B cell (primary cell): ENCODE data around the gene SRD5A3. TPM values are rescaled to one million over a fixed set of nuclear protein-coding genes. Genes with fewer than 3 reads are reported as not detected.

ENCODE experiments used
- ATAC-seq: fragments of 200-7000 bp; cut with Tn5 transposase; one replicate; pipeline ENCODE4 v1.10.0; 2021; ENCODE audit warnings: low read depth, mild to moderate bottlenecking, moderate number of reproducible peaks, moderate library complexity
- CTCF ChIA-PET: fragments of 350-600 bp; sonication (Branson Sonifier 250); formaldehyde crosslinking; loops from one replicate; lab custom pipeline; 2021; ENCODE audit warnings: antibody characterized with exemption, inconsistent platforms; lab: Charles Lee
- POLR2A ChIA-PET: fragments of 350-600 bp; sonication (Branson Sonifier 250); formaldehyde crosslinking; loops from one replicate; lab custom pipeline; 2021; ENCODE audit warnings: antibody characterized with exemption; lab: Charles Lee
- DNase-seq: peaks from one replicate; pipeline ENCODE4 v3.0.0; 2013
- H2AFZ ChIP-seq: 2 replicates; pipeline ENCODE4 v1.6.1; 2012; ENCODE audit warnings: mild to moderate bottlenecking, low read depth, low read length; ENCODE audit not compliant: insufficient read depth, poor library complexity, severe bottlenecking
- H3K27ac ChIP-seq, 2 donors: 1 replicate in 1 of 2; 2 replicates in 1 of 2; pipeline ENCODE4 v1.5.1; 2012 to 2013; ENCODE audit warnings: low read length in 2 of 2, mild to moderate bottlenecking in 2 of 2, moderate library complexity in 1 of 2
- H3K27me3 ChIP-seq, 4 experiments: fragments of 200-600 bp in 1 of 4; sonication (generic) in 1 of 4; replicated peaks in 1 of 4; 1 replicate in 2 of 4; 2 replicates in 2 of 4; pipeline versions ENCODE4 v1.6.1 to v1.7.0; 2013 to 2016; ENCODE audit warnings: low read length in 3 of 4, mild to moderate bottlenecking in 2 of 4, mixed read lengths in 1 of 4, moderate library complexity in 1 of 4; ENCODE audit not compliant: insufficient read depth in 4 of 4, control insufficient read depth in 3 of 4; ENCODE audit errors: control extremely low read depth in 1 of 4
- H3K36me3 ChIP-seq, 2 experiments: replicated peaks in 1 of 2; 1 replicate in 1 of 2; 2 replicates in 1 of 2; pipeline versions ENCODE4 v1.6.1 to v1.7.1; 2013; ENCODE audit warnings: low read length in 1 of 2; ENCODE audit not compliant: insufficient read depth in 2 of 2, control insufficient read depth in 1 of 2; ENCODE audit errors: control extremely low read depth in 1 of 2, extremely low read depth in 1 of 2
- H3K4me1 ChIP-seq, 2 donors: fragments of 200-600 bp in 1 of 2; sonication (generic) in 1 of 2; 1 replicate in 1 of 2; 2 replicates in 1 of 2; pipeline versions ENCODE4 v1.5.1 to v1.6.1; 2013 to 2017; ENCODE audit warnings: low read length in 2 of 2; ENCODE audit not compliant: control insufficient read depth in 2 of 2, insufficient read depth in 2 of 2
- H3K4me2 ChIP-seq: replicated peaks from 2 replicates; pipeline ENCODE3; 2012; ENCODE audit warnings: mild to moderate bottlenecking, low read depth, low read length; ENCODE audit not compliant: poor library complexity, severe bottlenecking
- H3K4me3 ChIP-seq, 5 experiments: fragments of 200-600 bp in 1 of 5; sonication (generic) in 1 of 5; 1 replicate in 3 of 5; 2 replicates in 2 of 5; pipeline versions ENCODE4 v1.5.1 to v1.7.0; 2011 to 2016; ENCODE audit warnings: low read length in 4 of 5, mild to moderate bottlenecking in 4 of 5, low read depth in 2 of 5, control low read depth in 1 of 5, moderate library complexity in 1 of 5; ENCODE audit not compliant: insufficient read depth in 1 of 5; ENCODE audit errors: control extremely low read depth in 1 of 5, extremely low read depth in 1 of 5
- H3K79me2 ChIP-seq: fragments of 200-600 bp; sonication (generic); one replicate; pipeline ENCODE4 v1.6.0; 2016; ENCODE audit warnings: low read length; ENCODE audit not compliant: control insufficient read depth, insufficient read depth
- H3K9ac ChIP-seq: fragments of 200-600 bp; sonication (generic); 2 replicates; pipeline ENCODE4 v1.6.1; 2017; ENCODE audit warnings: mild to moderate bottlenecking, low read length, moderate library complexity
- H3K9me3 ChIP-seq, 3 donors: one replicate each; pipeline versions ENCODE4 v1.6.1 to v1.7.1; 2013; ENCODE audit warnings: low read length in 2 of 3; ENCODE audit not compliant: control insufficient read depth in 2 of 3, insufficient read depth in 1 of 3; ENCODE audit errors: control extremely low read depth in 1 of 3
- H4K20me1 ChIP-seq: 2 replicates; pipeline ENCODE4 v1.6.0; 2012; ENCODE audit warnings: mild to moderate bottlenecking, low read length; ENCODE audit not compliant: insufficient read depth, control insufficient read depth, poor library complexity, severe bottlenecking
- H3K27ac Mint-ChIP-seq: one replicate; pipeline ENCODE4 v1.8.0; 2021; ENCODE audit warnings: mixed read lengths
- H3K27me3 Mint-ChIP-seq: one replicate; pipeline ENCODE4 v1.8.0; 2021; ENCODE audit warnings: mixed read lengths
- H3K4me1 Mint-ChIP-seq: one replicate; pipeline ENCODE4 v1.8.0; 2021; ENCODE audit warnings: mixed read lengths
- H3K4me3 Mint-ChIP-seq: one replicate; pipeline ENCODE4 v1.8.0; 2021; ENCODE audit warnings: mixed read lengths
- H3K9me3 Mint-ChIP-seq: one replicate; pipeline ENCODE4 v1.8.0; 2022; ENCODE audit warnings: mixed read lengths; ENCODE audit not compliant: insufficient read depth
- EZH2 ChIP-seq: IDR thresholded peaks from 2 replicates; pipeline ENCODE4 v1.6.1; 2012; ENCODE audit warnings: borderline replicate concordance, low read depth, mild to moderate bottlenecking, moderate library complexity, low read length; ENCODE audit not compliant: insufficient read depth, poor library complexity, severe bottlenecking
- WGBS: methylation state at CpG from one replicate; pipeline ENCODE4 v1.1.5; 2013; ENCODE audit warnings: missing lambda C conversion rate; ENCODE audit not compliant: insufficient coverage; 5-methylcytosine and 5-hydroxymethylcytosine counted together
- intact Hi-C: fragments of 100-400 bp; cut with micrococcal nuclease; formaldehyde crosslinking; loops from one replicate; pipeline ENCODE4 v1.10.0; 2022
- polyA plus RNA-seq: library from polyadenylated mRNA; depleted of rRNA; stranded (reverse); fragments of >200 nt; gene quantifications from 2 replicates; pipeline ENCODE4 v1.2.3, GENCODE V29; 2012
- total RNA-seq, 2 donors: library from RNA; stranded (reverse); fragments of 120-200 nt in 1 of 2; gene quantifications; 1 replicate in 1 of 2; 2 replicates in 1 of 2; pipeline versions ENCODE4 v1.2.3 to v1.2.4, GENCODE V29; 2013 to 2022
- TF ChIP-seq, protein P1 (sequence below): fragments of 200-600 bp; IDR thresholded peaks from one replicate; pipeline ENCODE4 v1.8.0; 2022; ENCODE audit warnings: antibody characterized with exemption, mild to moderate bottlenecking

Gene SRD5A3
- total and polyA plus RNA-seq, 2 donors (not counting 1 experiment from before 2014, with no cell fraction given), result 0.88 to 3.6 TPM

GRCh38 chr4:55398461-55398860, 52.4 kb downstream of the SRD5A3 start:
- peaks cover 48% of the 10 kb centered on the region for H4K20me1 ChIP-seq
- Mint-ChIP-seq H3K4me1 (peaks cover 48% of the 10 kb centered on the region), H3K9me3 (no peaks in the 10 kb centered on the region), H3K27me3 (no peaks in the 10 kb centered on the region), H3K4me3 (peak overlapping the region; percentile 86), H3K27ac (no peak overlapping the region)
- H3K27me3 ChIP-seq, result no peaks in the 10 kb centered on the region
- H2AFZ ChIP-seq, result no peak overlapping the region
- DNase-seq (no peak), ATAC-seq (no peak)
- H3K9me3 ChIP-seq, result no peaks in the 10 kb centered on the region
- peaks cover 28 to 33% of the 10 kb centered on the region in 2 donors for H3K4me1 ChIP-seq
- peaks cover 0 to 3% of the 10 kb centered on the region in 2 experiments for H3K36me3 ChIP-seq
- peak overlapping the region in 2 of 5 experiments; percentile 21 to 80 for H3K4me3 ChIP-seq
- TF ChIP-seq, protein P1, sequence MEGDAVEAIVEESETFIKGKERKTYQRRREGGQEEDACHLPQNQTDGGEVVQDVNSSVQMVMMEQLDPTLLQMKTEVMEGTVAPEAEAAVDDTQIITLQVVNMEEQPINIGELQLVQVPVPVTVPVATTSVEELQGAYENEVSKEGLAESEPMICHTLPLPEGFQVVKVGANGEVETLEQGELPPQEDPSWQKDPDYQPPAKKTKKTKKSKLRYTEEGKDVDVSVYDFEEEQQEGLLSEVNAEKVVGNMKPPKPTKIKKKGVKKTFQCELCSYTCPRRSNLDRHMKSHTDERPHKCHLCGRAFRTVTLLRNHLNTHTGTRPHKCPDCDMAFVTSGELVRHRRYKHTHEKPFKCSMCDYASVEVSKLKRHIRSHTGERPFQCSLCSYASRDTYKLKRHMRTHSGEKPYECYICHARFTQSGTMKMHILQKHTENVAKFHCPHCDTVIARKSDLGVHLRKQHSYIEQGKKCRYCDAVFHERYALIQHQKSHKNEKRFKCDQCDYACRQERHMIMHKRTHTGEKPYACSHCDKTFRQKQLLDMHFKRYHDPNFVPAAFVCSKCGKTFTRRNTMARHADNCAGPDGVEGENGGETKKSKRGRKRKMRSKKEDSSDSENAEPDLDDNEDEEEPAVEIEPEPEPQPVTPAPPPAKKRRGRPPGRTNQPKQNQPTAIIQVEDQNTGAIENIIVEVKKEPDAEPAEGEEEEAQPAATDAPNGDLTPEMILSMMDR, result no peak
- no peak for TF ChIP-seq EZH2
- WGBS, result 63% methylated on average over 1 of the region's 1 CpG
- H3K9ac ChIP-seq, result no peak overlapping the region
- H3K4me2 ChIP-seq, result peak overlapping the region; percentile 87
- CTCF ChIA-PET, result interaction anchor here (1.0 to 2.3 kb wide), 3 partner anchors 11 to 467 kb away, joined by 3 to 20 read pairs (median 7); partner anchors contain the start of gene SRD5A3
- peaks cover 63% of the 10 kb centered on the region for H3K79me2 ChIP-seq
- H3K27ac ChIP-seq, result peak overlapping the region in 1 of 2 donors; percentile 45
- intact Hi-C loops, result loop anchor here (5.0 to 10.0 kb wide), 4 partner anchors 1066 to 1579 kb away; partner anchors contain the start of genes CHIC2, NOA1, POLR2B and REST
- POLR2A ChIA-PET, result interaction anchor here (0.7 kb wide), 1 partner anchor 142 kb away, joined by 3 read pairs; no protein-coding TSS in a partner anchor

GRCh38 chr4:55398966-55399365, 52.9 kb downstream of the SRD5A3 start:
- WGBS, result no CpG with 5 or more reads among the region's 3 CpGs
- no peak for ATAC-seq
- no peak overlapping the region for H3K4me3 ChIP-seq
- Mint-ChIP-seq H3K9me3 (no peaks in the 10 kb centered on the region), H3K4me1 (peaks cover 51% of the 10 kb centered on the region), H3K4me3 (peak overlapping the region; percentile 31), H3K27me3 (no peaks in the 10 kb centered on the region), H3K27ac (no peak overlapping the region)
- peaks cover 28 to 33% of the 10 kb centered on the region in 2 donors for H3K4me1 ChIP-seq
- TF ChIP-seq EZH2, result no peak
- TF ChIP-seq, protein P1, result no peak
- H3K79me2 ChIP-seq, result peaks cover 68% of the 10 kb centered on the region
- no peaks in the 10 kb centered on the region for H3K27me3 ChIP-seq
- CTCF ChIA-PET, result interaction anchor here (1.0 to 2.3 kb wide), 3 partner anchors 10 to 467 kb away, joined by 3 to 20 read pairs (median 7); partner anchors contain the start of gene SRD5A3
- no peak overlapping the region for H3K27ac ChIP-seq
- H2AFZ ChIP-seq, result no peak overlapping the region
- no peak overlapping the region for H3K9ac ChIP-seq
- peak overlapping the region; percentile 87 for H3K4me2 ChIP-seq
- intact Hi-C loops, result loop anchor here (5.0 to 10.0 kb wide), 4 partner anchors 1066 to 1578 kb away; partner anchors contain the start of genes CHIC2, NOA1, POLR2B and REST
- no peak for DNase-seq
- peaks cover 48% of the 10 kb centered on the region for H4K20me1 ChIP-seq
- H3K9me3 ChIP-seq, result no peaks in the 10 kb centered on the region
- POLR2A ChIA-PET, result interaction anchor here (0.7 kb wide), 1 partner anchor 141 kb away, joined by 3 read pairs; no protein-coding TSS in a partner anchor
- H3K36me3 ChIP-seq, result peaks cover 3% of the 10 kb centered on the region in 2 experiments
